HG03060 (cell line): Measurements from ENCODE around the gene RGS7.
"Not testable (repeated sequence)": the region's sequence is repeated elsewhere in the genome, so short reads cannot be mapped to it uniquely, and the experiment has no call there.

Experiments used
- ATAC-seq: cut with Tn5 transposase; IDR thresholded peaks from one replicate; pipeline ENCODE4 v1.9.1; 2021; ENCODE audit warnings: low read depth, moderate number of reproducible peaks; ENCODE audit not compliant: unreplicated experiment

RGS7 gene

DNA sequence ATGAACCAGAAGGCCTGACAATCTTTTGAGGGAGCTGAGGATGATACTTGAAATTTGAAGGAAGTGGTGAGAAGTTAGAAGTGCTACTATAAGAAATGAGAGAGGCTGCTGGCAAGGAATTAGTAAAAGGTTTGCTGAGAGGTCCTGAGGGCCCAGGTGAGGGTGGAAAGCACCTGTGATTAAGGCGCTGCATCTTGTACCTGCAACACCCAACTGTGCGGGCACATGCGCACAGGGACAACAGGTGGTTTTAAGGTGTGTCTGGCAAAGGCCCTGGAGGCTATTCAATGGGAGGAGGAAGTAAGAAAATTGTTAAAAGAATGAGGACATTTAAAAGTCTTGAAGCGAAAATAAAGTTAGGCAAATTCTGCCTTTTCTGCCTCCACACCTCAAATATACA is 349.3 kb downstream of the RGS7 start:
- no peak for ATAC-seq

DNA sequence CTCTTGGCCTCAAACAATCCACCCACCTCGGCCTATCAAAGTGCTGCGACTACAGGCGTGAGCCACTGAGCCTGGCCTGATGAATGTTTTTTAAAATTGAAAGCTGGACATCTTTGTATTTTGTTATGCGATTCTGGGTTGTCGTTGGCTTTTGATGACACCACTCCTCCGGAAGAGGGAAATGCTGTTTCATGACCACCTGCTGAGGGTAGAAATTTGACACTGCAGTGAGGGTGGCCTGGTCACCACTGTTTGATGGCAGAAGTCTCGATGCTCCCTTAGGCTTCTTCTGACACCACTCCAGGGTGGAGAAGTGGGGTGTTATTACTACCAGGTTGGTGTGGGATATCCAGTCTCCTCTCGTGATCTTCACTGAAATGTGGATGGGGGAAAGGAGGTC is 357.2 kb downstream of the RGS7 start:
- ATAC-seq: no peak

DNA sequence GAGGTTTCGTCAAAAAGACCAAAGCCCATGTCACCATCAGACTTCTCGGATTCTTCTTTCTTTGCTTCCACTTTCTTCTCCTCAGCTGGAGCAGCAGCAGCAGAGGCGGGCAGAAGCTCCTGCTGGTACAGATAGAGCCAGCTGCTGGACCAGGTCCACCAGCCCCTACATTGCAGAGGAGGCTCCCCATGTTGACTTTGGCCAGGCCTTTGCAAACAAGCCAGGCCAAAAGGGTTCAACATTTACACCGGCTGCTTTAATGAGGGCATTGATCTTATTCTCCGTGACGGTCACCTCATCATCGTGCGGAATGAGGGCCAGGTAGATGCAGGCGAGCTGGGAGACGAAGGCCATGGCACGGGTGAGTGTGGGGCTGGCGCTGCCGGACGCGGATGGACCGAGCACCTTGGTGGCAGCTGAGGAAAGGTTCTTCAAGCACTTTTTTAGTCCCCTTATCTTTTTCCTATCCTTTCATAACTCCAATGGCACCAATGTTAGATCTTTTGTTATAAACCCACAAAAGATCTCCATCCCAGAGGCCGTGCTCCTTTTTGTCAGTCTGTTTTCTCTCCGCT is 358.5 kb downstream of the RGS7 start:
- ATAC-seq: no peak

DNA sequence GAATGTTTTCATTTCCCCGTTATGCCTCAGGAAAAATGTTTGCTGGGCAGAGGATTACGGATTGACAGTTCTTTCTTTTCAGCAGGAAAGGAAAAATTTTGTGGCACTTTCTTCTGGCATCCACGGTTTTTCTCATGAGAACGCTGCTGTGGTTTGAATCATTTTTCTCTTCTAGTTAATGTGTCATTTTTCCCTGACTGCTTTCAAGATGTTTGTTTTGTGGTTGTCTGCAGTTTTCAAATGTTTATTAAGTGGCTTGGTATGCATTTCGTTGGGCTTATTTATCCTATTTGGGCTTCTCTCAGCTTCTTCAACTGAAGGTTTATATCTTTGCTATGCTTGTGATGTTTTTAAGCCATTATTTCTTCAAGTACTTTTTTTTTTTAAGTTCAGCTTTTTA is 359.0 kb downstream of the RGS7 start:
- ATAC-seq: no peak

DNA sequence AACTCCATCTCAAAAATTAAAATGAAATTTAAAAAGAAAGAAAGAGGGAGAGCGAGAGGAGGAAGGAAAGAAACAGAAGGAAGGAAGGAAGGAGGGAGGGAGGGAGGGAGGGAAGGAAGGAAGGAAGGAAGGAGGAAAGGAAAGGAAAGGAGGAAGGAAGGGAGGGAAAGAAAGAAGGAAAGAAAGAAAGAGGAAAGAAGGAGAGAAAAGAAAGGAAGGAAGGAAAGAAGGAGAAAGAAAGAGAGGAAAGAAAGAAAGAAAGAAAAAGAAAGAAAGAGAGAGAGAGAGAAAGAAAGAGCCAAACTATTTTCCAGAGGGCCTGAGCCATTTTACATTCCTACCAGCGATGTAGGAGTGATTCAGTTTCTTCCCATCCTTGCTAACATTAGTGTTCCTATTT is 364.0 kb downstream of the RGS7 start:
- ATAC-seq: no peak

DNA sequence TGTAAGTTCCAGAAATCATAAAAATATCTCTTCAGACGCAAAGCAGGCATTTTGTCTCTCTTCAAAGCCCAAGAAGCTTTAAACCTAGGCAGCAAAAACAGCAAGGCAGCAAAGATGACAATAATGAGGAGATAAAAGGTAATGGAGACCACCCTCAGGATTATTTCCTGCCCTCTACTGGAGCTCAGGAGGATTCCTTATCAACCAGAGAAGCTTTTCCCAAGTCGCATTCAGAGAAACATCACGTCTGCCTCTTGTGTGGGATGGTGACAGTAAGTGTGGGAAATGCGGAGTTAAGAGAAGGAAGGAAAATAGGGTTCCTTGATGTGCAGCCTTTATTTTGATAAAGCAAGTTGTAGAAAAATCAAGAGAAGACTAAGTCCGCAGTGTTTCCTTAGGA is 365.8 kb downstream of the RGS7 start:
- ATAC-seq: no peak

DNA sequence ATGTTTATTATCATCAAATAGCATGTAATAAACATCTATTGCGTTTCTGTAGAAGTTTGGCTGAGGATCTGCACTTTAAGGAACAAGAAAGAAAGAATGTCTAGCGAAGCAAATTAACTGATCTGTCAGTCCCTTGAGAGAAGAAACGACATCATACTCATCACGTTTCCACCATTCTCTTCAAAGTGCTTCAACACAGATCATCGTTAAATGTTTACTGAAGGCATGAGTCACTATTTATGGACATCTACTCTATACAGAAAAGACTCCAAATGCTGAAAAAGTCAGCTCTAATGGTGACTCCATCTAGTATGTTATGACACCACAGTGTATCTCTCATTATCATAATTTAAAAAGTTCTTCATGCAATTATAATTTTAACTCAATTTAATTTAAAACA is 369.1 kb downstream of the RGS7 start:
- ATAC-seq: no peak

DNA sequence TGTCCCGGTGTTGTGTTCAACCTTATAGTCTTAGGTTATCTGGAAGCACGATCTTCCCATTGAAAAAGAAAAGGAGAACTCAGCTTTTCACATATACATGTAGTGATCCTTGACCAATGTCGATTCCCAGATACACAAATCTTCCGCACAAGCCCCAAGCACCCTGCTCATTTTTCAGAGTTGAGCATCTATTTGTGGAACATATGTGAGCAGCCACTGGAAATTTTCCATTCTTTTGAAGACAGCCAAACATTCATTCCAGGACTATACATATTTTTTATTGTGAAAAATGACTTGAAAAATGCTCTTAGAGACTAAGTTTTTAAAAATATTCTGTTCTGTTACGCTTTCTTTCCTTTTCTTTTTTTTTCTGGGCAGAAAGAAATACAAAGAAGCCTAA is 371.9 kb downstream of the RGS7 start:
- no peak for ATAC-seq

DNA sequence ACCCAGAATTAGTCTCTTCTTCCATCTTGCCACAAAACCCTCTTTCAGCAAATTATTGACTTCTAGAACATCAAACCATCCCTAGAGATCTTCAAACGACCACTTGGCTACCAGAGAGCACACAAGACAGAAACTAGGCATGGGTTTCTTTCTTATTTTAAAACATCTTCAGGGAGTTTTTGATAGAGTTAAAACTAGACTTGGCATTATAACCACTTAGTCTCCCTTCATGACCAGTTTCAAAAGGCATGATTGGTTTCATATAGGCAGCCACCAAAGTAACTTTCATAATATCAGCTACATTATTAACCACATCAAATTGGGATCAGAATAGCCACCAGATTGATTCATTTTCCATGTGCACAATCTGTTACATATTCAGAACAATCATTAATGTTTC is 376.7 kb downstream of the RGS7 start:
- ATAC-seq: no peak

DNA sequence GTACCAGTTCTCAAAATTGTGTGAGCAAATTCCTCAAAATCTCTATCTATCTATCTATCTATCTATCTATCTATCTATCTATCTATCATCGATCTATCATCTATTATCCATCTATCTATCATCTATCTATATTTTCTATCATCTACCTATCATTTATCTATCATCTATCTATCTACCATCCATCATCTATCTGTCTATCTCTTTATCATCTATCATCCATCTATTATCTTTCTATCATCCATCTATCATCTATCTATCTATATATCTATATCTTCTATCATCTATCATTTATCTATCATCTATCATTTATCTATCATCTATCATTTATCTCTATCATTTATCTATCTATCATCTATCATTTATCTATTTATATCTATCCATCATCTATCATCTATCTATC is 380.3 kb downstream of the RGS7 start:
- ATAC-seq: no peak

DNA sequence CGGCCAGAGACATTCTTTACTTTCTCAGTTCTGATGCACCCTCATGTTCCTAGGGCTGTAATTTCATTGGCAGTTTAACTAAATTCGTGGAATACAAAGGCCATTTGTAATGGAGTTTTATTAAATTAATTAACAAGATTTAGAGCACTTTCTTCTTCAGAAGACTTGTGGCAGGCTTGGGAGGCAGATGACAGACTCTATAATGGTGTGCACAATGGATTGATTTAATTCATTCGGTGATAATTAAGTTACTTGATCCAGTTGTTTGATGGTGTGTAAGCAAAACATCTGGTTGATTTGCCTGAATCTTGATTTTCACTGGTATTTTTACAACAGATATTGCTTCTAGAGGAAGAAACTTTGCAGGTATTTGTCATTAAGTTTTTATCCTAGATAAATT is 383.1 kb downstream of the RGS7 start:
- no peak for ATAC-seq

DNA sequence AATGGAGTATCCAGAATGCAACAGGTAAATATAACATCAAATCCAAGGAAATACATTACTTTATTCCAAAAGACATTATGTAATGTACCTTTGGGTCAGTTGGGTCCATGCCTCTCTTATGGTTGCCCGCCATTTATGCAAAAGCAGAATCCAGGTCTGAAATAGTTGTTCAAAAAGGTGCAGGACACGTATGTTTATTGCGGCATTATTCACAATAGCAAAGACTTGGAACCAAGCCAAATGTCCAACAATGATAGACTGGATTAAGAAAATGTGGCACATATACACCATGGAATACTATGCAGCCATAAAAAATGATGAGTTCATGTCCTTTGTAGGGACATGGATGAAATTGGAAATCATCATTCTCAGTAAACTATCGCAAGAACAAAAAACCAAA is 384.9 kb downstream of the RGS7 start:
- ATAC-seq: not testable (repeated sequence)

DNA sequence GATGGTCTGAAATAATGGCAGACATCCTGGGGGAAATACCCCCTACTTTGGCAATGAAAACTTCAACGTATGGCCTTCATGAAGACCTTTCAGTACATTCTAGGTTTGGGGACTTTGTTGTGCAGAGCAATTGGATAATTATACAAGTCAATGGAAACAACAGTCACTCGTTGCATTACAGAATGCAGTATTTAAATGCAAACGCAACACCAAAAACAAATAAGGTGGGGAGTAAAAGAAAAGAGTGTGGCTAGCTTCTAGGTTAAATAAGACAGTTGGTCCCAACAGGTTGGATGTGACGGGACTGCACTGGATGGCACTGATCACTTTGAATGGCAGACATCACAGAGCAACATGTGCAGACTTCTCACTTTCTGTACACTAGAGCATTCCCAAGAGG is 386.8 kb downstream of the RGS7 start:
- ATAC-seq: no peak

DNA sequence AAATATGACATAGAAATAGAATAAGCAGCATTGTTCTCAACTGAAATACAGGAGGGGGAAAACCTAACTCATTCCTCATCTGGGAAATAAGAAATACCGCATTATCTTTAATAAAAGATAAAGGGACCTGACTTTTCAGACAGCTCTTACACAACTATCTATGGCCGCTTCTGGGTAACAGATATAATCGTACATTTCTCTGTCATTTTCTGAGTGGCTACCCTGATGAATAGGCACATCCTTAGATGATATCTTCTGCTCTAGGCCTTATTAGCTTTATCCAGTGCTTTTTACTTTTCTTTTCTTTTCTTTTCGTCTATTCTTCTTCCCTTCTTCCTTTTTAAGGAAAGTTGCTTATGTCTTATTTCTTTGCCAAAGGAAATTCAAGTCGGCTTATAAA is 388.1 kb downstream of the RGS7 start:
- ATAC-seq: no peak

DNA sequence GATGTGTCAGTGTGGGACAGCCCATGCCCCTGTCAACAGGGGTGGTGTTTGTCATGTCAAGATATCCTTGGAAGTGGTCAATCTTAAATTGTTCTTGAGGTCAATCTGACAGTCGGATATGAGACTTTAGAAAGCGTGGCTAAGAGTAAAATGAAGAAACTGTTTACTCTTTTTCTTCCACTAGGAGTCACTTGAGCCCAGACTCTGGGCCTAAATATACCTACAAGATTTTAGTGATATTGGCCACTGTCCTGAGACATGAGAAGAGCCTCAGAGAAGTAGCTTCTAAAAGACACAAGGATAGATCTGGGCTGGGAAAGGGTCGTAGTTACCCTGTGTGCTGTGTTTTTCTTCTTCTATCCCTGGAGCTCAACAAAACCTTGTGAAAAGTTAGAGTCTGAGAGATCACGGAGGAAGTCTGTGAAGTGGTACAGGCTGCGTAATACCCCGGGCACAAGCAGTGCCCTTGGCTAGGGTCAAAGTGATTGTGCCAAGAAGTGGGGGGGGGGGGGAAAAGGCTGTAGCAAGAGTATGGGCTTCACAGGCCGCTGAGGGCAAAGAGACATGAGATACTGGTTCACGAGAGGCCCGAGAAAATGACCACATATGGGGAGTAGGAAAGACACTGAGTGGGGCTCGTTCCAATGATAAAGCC is 389.8 kb downstream of the RGS7 start:
- no peak for ATAC-seq

DNA sequence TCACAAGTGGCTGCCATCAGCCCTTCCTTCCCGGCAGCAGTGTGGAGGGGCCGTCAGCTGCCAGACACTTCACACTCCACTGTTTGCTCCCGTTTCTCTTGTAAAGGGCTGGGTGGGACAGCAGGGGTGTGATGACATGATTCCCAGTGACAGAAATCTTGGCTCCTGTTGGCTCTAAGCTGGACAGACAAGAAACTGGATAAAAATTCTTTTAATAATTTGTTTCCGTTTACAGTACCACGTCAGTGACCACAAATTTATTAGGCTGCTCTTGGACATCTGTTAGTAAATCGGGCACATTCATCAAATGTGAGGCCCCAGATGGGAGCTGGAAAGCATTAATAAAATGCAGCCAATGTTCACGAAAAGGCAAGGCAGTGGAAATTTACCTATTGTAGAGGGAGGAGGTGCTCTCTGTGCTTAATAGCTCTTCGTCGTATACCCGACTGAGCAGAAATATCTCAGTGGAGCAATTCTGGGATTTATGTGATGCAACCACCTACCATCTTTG is 391.4 kb downstream of the RGS7 start:
- no peak for ATAC-seq

DNA sequence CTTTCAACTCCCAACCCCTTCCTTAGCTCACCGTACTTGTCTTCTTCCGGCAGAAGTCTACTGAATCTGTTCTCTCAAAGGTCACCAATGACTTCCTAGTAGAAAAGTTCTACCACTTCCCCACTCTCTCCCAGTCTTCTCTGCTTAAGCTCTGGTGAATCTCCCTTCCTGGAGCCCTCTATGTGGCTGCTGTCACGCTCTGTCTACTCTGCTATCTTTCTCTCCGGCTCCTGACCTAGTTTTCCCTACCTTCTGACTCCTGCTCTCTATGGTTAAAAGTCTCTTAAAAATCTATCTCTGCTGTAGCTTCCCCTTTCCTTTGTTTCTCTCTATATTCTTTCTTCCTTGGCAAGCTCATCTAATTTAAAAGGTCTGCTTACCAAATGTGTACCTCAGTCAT is 394.9 kb downstream of the RGS7 start:
- no peak for ATAC-seq

DNA sequence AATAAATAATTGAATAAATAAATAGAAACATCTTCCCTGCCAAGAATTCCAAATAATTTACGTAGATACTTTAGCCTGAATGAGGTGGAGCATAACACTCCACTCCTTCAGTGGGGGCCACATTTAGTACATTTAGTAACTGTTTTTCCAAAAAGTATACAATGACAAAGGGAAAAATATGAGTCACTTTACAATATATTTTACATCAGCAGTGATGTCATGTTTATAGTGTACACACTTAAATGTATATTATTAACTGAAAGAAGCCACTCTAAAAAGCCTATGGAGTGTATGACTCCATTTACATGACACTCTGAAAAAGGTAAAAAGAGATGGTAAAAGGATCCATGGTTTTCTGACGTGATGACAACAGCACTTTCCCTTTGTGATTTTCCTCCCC is 400.6 kb downstream of the RGS7 start:
- no peak for ATAC-seq

DNA sequence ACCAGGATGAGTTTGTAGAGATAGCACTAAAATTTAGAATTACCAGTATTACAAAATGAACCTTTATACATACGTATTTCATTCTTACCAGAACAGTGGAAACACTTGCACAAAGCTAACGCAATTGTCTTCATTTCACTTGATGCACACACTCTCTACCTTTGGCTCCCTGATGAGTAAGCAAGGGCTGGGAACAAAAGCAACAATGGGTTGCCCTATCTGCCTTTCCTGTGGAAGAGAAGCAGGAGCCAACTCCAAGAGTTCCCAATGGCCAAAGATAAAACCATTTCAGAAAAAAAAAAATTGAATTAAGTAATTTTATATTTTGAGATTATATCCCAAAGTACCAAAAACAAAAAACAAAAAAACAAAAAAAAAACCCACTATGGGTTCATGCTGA is 401.0 kb downstream of the RGS7 start:
- ATAC-seq: no peak

DNA sequence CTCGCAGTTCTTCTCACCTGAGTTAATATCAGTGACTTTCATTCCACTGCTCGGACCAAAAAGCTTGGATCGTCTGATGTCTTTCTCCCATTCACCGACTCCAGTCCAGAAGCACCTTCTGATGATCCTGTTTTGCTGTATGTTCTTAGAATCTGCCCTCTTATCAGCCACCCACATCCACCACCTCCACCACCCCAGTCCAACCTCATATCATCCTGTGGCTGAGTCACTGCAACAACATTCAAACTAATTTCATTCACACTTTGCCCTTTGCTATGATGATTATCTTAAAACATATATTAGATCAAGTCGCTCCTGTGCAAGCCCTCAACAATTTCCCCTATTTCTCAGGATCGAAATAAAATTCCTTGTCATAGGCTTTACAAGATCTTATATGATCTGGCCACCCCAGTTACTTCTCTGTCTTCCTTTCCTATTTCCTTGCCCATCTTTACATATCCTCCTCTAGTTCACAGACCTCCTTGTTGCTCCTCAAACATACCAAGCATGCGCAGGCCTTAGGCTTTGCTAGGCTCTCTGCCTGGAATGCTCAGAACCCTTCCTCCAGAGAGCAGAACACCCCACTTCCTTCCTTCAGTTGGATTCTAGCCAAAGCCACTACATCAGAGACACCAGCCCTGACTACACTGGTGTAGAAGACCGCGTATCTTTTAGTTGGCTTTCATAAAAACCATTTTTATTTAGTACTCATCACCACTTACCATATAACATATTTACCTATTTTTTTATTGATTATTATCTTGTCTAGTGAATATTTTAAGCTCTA is 409.4 kb downstream of the RGS7 start:
- no peak for ATAC-seq

DNA sequence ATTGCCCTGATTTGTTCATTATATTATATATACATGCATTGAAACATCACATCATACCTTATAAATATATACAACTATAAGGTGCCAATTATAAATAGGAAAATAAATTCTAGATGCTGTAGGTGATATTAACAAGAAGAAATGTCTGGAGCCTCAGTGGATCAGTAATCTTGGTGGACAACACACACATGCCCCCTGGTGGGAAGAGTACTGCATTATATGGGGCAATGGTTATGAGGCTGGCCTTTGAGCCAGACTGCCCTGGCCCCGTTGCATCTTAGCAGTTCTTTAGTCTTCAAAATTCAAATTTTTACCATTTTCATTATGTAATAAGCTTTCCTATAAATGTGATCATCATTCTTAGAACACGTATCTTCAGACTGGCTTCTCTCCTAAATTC is 410.1 kb downstream of the RGS7 start:
- no peak for ATAC-seq

DNA sequence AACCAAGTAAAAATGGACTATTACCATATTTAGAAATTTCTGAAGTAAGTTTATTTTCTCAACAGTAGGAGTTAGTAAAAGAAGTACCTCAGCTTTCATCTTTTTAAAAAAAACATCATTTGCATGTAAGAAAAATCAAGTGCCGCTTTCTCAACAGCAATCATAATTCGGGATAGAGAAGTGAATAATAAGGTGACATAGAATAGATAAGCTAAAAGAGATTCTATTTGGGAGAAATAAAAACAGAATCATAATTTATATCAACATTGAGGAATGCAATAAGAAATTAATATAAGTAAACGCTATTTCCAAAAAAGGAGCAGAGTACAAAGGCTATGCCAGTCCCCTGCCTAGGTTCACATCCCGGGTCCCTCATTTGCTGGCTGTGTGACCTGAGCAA is 414.1 kb downstream of the RGS7 start:
- no peak for ATAC-seq
